Lower leg skin (tissue), 3 donors: ENCODE data around the gene TBRG4.

Experiments
- CTCF ChIP-seq, 3 donors: fragments of 450-650 bp; IDR thresholded peaks; one replicate each; pipeline ENCODE4 v1.5.1; 2016; ENCODE audit warnings: antibody characterized with exemption in 3 of 3, mild to moderate bottlenecking in 3 of 3, moderate library complexity in 2 of 3
- POLR2A ChIP-seq, 2 donors: fragments of 450-650 bp; IDR thresholded peaks; one replicate each; pipeline ENCODE4 v1.6.1; 2016 to 2017; ENCODE audit warnings: antibody characterized with exemption in 2 of 2, mild to moderate bottlenecking in 1 of 2, moderate library complexity in 1 of 2

- TF ChIP-seq CTCF (IDR thresholded peaks at IDR 0.05) (no peak), POLR2A (IDR thresholded peaks at IDR 0.05) (no peak)
Measured at GRCh38 chr7:45153233-45153632, 41.7 kb upstream of the TBRG4 start.
